Caco-2 (cell line): ENCODE results near the gene COPB1. TPM values are rescaled to one million over a fixed set of nuclear protein-coding genes. Genes with fewer than 3 reads are reported as not detected.

Experiments
- BruUV-seq: library from RNA; stranded (reverse); fragments of 400-500 nt; replicated peaks from 2 replicates; lab custom pipeline; 2021; lab: Mats Ljungman, UMichigan
- CTCF ChIA-PET: fragments of 300-600 bp; sonication (Branson Sonifier 250); formaldehyde crosslinking; loops from one replicate; lab custom pipeline; 2022; ENCODE audit warnings: antibody characterized with exemption; lab: Charles Lee
- POLR2A ChIA-PET: fragments of 300-600 bp; sonication (Branson Sonifier 250); formaldehyde crosslinking; loops from one replicate; lab custom pipeline; 2022; ENCODE audit warnings: antibody characterized with exemption; lab: Charles Lee
- DNase-seq, 2 experiments: peaks; one replicate each; pipeline versions ENCODE4 v3.0.0 to v3.0.0-alpha.2; 2020 to 2022
- H3K27me3 ChIP-seq: replicated peaks from 2 replicates; pipeline ENCODE4 v1.6.0; 2011; ENCODE audit warnings: low read length; ENCODE audit not compliant: control insufficient read depth, insufficient read depth
- H3K36me3 ChIP-seq: 2 replicates; pipeline ENCODE4 v1.5.1; 2011; ENCODE audit warnings: low read length; ENCODE audit not compliant: control insufficient read depth, insufficient read depth
- H3K4me1 ChIP-seq: fragments of 250-450 bp; sonication (Bioruptor Pico); 2 replicates; pipeline ENCODE4 v1.5.1; 2020; ENCODE audit warnings: mild to moderate bottlenecking
- H3K4me3 ChIP-seq: 2 replicates; pipeline ENCODE4 v1.5.1; 2011; ENCODE audit warnings: low read depth, mild to moderate bottlenecking, control low read depth, low read length
- H3K9me3 ChIP-seq: fragments of 250-450 bp; sonication (Bioruptor Pico); 2 replicates; pipeline ENCODE4 v1.5.1; 2020; ENCODE audit warnings: mild to moderate bottlenecking, moderate library complexity
- H3K27ac Mint-ChIP-seq: one replicate; pipeline ENCODE4 v1.8.0; 2022; ENCODE audit warnings: mixed read lengths; ENCODE audit not compliant: unreplicated experiment
- H3K27me3 Mint-ChIP-seq: one replicate; pipeline ENCODE4 v1.8.0; 2022; ENCODE audit warnings: mixed read lengths; ENCODE audit not compliant: insufficient read depth, unreplicated experiment
- H3K36me3 Mint-ChIP-seq: one replicate; pipeline ENCODE4 v1.8.0; 2022; ENCODE audit warnings: mild to moderate bottlenecking, mixed read lengths; ENCODE audit not compliant: insufficient read depth, unreplicated experiment
- H3K4me1 Mint-ChIP-seq: one replicate; pipeline ENCODE4 v1.8.0; 2022; ENCODE audit warnings: low read depth, mixed read lengths; ENCODE audit not compliant: unreplicated experiment
- H3K4me3 Mint-ChIP-seq: one replicate; pipeline ENCODE4 v1.8.0; 2022; ENCODE audit warnings: mild to moderate bottlenecking, moderate library complexity, mixed read lengths; ENCODE audit not compliant: unreplicated experiment
- H3K9me3 Mint-ChIP-seq: one replicate; pipeline ENCODE4 v1.8.0; 2022; ENCODE audit warnings: mixed read lengths; ENCODE audit not compliant: unreplicated experiment
- CTCF ChIP-seq, 2 experiments: fragments of 200-600 bp in 1 of 2; IDR thresholded peaks; 1 replicate in 1 of 2; 2 replicates in 1 of 2; pipeline versions ENCODE4 v1.5.1 to v1.8.0; 2011 to 2022; ENCODE audit warnings: antibody characterized with exemption in 1 of 2, control low read depth in 1 of 2, inconsistent platforms in 1 of 2, low read depth in 1 of 2, low read length in 1 of 2, mild to moderate bottlenecking in 1 of 2, moderate library complexity in 1 of 2; ENCODE audit not compliant: insufficient read depth in 1 of 2, severe bottlenecking in 1 of 2, unreplicated experiment in 1 of 2
- intact Hi-C: fragments of 100-400 bp; cut with micrococcal nuclease; formaldehyde crosslinking; loops from one replicate; pipeline ENCODE4 v1.10.0; 2022; ENCODE audit not compliant: unreplicated experiment
- total RNA-seq: library from RNA; stranded (reverse); gene quantifications from 2 replicates; pipeline ENCODE4 v1.2.3, GENCODE V29; 2022

The COPB1 gene
- total RNA-seq, 1 experiment from 2014 or later: 125 TPM

GRCh38 chr11:14417617-14418374, 81.8 kb downstream of the COPB1 start:
- Histone ChIP-seq H3K9me3 (no peaks in the 10 kb centered on the region), H3K4me1 (peaks cover 17% of the 10 kb centered on the region), H3K4me3 (no peak overlapping the region), H3K27me3 (no peaks in the 10 kb centered on the region), H3K36me3 (no peaks in the 10 kb centered on the region)
- DNase-seq: no peak
- Mint-ChIP-seq H3K4me1 (no peaks in the 10 kb centered on the region), H3K4me3 (no peak overlapping the region), H3K27me3 (no peaks in the 10 kb centered on the region), H3K27ac (no peak overlapping the region), H3K9me3 (no peaks in the 10 kb centered on the region), H3K36me3 (no peaks in the 10 kb centered on the region)
- TF ChIP-seq CTCF (IDR thresholded peaks at IDR 0.05; ENCODE audit: insufficient read depth in 1 of 2, low read depth in 1 of 2, low read length in 1 of 2, severe bottlenecking in 1 of 2, unreplicated experiment in 1 of 2): no peak
- intact Hi-C loops: no loop called here
- no TSS peak for BruUV-seq
- ChIA-PET POLR2A (no interaction called here), CTCF (interaction anchor here (0.7 to 3.1 kb wide), 7 partner anchors 8 to 544 kb away, joined by 3 to 63 read pairs (median 6); no protein-coding TSS in a partner anchor)

GRCh38 chr11:14417186-14417585, 82.4 kb downstream of the COPB1 start:
- Mint-ChIP-seq H3K36me3 (no peaks in the 10 kb centered on the region), H3K9me3 (no peaks in the 10 kb centered on the region), H3K27ac (no peak overlapping the region), H3K4me1 (no peaks in the 10 kb centered on the region), H3K27me3 (no peaks in the 10 kb centered on the region), H3K4me3 (no peak overlapping the region)
- ChIA-PET POLR2A (no interaction called here), CTCF (no interaction called here)
- H3K4me1 ChIP-seq: peaks cover 11% of the 10 kb centered on the region
- no peaks in the 10 kb centered on the region for H3K36me3 ChIP-seq
- TF ChIP-seq CTCF (IDR thresholded peaks at IDR 0.05; ENCODE audit: insufficient read depth in 1 of 2, low read depth in 1 of 2, low read length in 1 of 2, severe bottlenecking in 1 of 2, unreplicated experiment in 1 of 2): no peak
- no TSS peak for BruUV-seq
- intact Hi-C loops: no loop called here
- DNase-seq: no peak
- H3K4me3 ChIP-seq: no peak overlapping the region
- H3K9me3 ChIP-seq: no peaks in the 10 kb centered on the region
- H3K27me3 ChIP-seq: no peaks in the 10 kb centered on the region

- intact Hi-C loops: no loop called here
- H3K27ac Mint-ChIP-seq: no peak overlapping the region
- H3K9me3 Mint-ChIP-seq: no peaks in the 10 kb centered on the region
- no peaks in the 10 kb centered on the region for H3K27me3 Mint-ChIP-seq
- H3K4me1 ChIP-seq: peaks cover 3% of the 10 kb centered on the region; the same call in 1 of the 2 replicates
- no peak overlapping the region for H3K4me3 ChIP-seq
- CTCF ChIA-PET: no interaction called here
- peaks cover 3% of the 10 kb centered on the region for H3K4me1 Mint-ChIP-seq
- no peak overlapping the region for H3K4me3 Mint-ChIP-seq
- no peaks in the 10 kb centered on the region for H3K36me3 ChIP-seq
- H3K27me3 ChIP-seq: no peaks in the 10 kb centered on the region
- TF ChIP-seq CTCF (IDR thresholded peaks at IDR 0.05; ENCODE audit: insufficient read depth in 1 of 2, low read depth in 1 of 2, low read length in 1 of 2, severe bottlenecking in 1 of 2, unreplicated experiment in 1 of 2): no peak
- H3K9me3 ChIP-seq: no peaks in the 10 kb centered on the region
- no TSS peak for BruUV-seq
- H3K36me3 Mint-ChIP-seq: no peaks in the 10 kb centered on the region
- no peak for DNase-seq
- POLR2A ChIA-PET: no interaction called here
Measured at GRCh38 chr11:14414470-14415461, 84.8 kb downstream of the COPB1 start.
